GM19025 (cell line): ENCODE results near the gene APC2.

Source experiments
- ATAC-seq: cut with Tn5 transposase; IDR thresholded peaks from one replicate; pipeline ENCODE4 v1.9.1; 2021; ENCODE audit warnings: mild to moderate bottlenecking, low read depth, moderate library complexity; ENCODE audit not compliant: unreplicated experiment

Gene APC2

DNA sequence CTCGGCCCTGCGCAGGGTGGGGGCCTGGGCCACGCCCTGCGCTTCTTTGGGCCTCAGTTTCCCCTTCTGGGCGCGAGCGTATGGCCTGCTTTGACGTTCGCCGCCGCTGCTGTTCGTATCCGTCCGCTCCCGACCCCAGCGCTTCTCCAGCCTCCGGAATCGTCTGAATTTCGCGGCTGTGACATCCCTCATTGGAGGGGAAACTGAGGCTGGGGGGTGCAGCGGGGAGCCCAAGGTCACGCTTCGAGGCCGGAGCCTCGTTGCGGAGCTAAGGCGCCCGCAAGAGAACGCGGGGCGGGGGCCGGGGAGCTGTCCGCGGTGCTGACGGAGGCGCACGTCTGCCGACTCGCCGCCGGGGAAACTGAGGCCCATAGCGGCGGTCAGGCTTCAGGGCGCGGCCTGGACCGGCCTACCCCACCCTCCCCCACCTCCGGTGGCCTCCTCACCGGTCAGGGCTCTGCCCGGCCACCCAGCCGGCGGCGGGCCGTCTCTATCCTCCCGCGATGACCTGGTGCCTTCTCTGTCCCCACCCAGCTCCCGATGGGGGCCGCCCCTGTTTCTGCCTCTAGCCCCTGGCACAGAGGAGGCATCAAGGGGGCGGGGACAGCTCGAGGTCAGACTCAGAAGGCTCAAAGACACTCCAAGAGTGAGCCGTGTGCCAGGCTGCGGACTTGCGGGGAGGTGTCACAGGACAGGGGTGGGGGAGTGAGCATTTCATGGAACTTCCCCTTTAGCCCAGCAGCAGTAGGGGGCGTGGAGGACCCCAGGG is 3.0 kb upstream of the APC2 start:
- ATAC-seq, result no peak

DNA sequence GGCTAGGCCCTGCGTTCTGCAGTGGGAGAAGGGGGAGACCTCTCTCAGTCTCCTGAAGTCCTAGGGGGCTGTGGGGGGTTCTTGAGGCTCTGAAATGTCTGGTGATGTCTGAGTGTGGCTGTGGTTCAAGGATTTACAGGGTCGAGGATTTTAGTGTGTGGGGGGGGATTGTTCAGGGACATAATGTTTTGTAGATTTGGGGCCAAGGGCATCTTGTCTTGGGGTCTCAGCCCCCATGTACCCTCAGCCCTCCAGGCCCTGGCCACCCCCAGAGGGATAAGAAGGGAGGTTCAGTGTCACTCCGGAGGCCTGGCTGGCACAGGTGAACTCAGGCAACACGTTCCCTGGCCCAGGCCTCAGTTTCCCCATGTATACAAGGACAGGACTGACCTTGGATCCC is 2.4 kb upstream of the APC2 start:
- ATAC-seq, result no peak

DNA sequence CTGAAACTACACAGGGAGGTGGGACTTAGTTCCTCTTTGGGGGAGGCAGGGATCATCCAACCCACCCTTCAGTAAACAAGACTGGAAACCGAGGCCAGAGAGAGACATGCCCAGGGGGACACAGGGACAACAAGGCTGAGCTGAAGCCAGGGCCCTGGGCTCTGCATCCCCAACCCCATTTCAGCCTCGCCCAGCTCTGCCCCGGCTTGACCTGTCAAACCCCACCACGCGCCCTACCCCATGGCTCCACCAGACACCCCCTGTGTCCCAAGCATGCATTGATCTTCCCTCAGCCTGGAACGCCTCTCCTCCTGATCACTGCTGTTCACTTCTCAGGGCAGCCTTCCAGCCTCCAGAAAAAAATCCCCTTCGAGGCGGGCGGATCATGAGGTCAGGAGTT is 2.0 kb upstream of the APC2 start:
- no peak for ATAC-seq

DNA sequence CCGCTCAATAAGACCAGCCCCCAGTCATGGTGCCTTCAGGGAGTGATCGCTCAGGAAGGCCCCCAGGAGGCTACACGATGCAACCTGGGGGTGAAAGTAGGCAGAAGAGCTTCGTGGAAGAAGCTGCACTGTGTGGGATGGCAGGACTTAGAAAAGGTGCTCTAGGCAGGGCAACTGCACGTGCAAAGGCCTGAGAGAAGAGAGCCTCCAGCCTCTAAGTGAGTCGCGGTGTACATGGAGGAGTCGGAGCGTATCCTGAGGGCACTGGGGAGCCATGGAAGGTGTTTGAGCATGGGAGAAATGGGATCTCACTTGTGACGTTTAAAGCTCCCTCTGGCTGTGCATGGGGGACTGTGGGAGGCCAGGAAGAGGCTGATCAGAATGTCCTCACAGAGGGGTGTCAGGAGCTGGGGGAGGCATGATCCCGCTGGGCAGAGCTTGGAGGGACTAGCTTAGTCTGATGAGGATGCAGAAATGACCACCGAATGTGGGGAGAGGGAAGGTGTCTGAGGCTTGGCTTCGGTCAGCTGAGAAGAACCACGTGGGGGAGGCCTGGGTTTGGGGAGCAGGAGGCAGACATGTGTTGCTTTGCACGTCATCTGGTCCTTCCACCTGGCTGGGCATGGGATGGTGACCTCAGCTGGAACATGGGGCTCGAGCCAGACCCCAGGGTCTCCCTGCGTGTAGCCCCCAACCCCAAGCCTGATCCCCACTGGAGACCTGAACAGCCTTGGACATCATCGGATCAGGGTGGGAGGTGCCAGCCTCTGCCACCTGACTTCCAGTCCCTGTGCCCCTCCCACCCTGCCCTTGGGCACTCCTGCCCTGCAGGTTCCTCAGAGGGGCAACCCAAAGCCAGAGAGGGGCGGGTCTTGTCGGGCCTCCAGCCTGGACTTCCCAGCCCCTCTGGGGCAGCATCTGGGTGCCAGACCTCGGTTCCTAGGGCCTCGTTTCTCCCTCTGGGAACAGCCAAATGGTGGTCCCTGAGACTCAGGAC is 1.1 kb downstream of the APC2 start:
- ATAC-seq, result no peak

DNA sequence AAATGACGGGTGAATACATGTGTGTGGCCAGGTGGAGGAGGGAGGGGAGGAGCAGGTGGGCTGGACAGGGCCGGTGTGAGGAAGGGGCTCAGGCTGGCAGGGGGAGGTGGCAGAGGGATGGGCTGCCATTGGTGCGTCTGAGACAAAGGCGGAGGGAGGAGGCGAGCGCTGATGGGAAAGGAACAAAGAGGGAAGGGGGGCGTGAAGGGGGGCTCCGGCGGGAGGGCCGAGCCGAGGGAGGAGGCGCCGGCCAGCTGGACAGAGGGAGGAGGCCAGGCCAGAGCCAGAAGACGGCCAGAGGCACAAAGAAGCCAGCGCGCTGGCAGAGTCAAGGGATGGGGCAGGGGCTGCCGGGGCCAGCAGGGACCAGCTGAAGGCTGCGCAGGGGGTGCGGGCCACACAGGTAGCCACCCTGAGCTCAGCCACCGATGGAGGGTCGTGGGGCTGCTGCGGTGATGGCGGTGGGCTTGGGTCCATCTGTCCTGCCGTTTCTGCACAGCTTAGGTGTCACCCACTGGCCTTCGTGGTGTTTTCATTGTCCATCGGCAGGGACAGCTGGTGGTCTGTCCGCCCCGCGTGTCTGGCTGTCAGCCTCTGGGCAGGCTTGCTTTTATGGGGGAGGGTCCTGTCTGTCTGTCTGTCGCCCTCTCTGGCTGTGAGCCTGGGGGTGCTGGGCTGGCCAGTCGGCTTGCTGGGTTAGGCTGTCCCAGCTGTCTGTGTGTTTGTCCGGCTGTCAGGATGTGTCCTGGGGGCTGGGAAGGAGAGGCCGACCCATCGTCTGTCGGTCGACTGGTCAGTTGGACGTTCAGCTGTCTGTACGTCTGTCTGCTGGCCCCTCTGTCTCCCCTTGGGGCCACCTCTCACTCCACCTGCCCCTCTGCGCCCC is 2.2 kb downstream of the APC2 start:
- ATAC-seq, result no peak

DNA sequence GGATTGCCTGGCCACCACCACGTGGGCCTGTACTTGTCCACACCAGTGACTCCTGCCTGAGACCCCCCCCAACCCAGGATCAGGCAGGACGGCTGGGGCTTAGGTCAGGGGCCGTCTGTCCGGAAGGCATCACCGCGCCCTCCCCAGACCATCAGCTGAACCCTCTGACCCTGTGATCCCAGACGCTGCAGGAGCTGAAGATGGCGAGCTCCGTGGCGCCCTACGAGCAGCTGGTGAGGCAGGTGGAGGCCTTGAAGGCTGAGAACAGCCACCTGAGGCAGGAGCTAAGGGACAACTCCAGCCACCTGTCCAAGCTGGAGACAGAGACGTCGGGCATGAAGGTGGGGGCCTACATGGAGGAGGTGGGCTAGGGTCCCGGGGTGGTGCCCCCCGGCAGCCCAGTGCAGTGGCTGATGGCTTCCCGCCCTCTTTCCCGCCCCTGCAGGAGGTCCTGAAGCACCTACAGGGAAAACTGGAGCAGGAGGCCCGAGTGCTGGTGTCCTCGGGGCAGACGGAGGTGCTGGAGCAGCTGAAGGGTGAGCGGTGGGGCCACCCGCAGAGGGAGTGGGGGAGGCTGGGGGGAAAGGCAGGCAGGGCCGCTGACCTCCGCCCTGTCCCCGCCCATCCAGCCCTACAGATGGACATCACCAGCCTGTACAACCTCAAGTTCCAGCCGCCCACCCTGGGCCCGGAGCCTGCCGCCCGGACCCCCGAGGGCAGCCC is 3.0 kb downstream of the APC2 start:
- no peak for ATAC-seq

DNA sequence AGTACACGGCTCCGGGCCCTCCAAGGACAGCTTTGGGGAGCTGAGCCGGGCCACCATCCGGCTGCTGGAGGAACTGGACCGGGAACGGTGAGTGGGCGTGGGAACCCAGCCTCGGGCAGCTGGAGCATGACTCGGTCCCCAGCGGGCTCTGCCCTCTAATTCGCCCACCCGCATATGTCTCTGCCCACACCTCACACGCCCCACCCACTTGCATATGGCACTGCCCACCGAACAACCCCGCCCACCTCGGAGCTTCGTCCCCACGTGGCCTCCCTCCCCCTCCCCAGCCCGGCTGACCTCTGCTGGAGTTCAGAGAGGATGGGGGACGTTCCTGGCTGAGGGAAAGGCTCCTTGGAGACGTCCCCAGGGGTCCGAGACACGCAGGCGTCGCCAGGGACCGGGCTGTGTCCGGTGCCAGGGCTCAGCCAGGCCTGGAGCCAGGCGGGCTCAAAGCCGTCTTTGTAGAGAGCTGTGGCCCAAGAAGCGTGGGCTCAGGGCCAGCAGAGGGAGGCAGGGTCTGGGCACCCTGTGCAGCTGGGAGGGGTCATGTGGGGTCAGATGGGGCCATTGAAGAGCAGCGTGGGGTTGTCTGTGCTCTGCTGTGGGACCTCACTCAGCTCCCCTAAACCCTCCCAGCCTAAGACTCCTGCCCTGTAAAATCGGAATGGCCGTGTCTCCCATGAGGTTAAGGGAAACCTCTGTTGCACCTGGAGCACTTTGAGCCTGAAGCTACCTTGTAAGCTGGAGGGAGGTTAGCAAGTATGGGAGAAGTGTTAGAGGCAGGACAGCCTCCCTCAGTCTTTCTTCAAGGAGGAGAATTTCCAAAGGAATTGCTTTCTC is 3.8 kb downstream of the APC2 start:
- ATAC-seq, result no peak

DNA sequence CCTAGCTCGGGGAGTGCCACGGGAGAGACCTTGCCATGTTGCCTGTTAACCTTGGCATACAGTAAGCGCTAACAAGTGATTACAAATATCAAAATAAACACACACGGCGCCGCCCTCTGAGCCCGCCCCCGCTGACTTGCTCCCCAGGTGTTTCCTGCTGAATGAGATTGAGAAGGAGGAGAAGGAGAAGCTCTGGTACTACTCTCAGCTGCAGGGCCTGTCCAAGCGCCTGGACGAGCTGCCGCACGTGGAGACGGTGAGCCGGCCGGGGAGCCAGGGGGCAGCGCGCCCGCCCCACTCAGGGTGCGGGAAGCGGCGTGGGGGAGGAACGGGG is 5.0 kb downstream of the APC2 start:
- ATAC-seq, result no peak

DNA sequence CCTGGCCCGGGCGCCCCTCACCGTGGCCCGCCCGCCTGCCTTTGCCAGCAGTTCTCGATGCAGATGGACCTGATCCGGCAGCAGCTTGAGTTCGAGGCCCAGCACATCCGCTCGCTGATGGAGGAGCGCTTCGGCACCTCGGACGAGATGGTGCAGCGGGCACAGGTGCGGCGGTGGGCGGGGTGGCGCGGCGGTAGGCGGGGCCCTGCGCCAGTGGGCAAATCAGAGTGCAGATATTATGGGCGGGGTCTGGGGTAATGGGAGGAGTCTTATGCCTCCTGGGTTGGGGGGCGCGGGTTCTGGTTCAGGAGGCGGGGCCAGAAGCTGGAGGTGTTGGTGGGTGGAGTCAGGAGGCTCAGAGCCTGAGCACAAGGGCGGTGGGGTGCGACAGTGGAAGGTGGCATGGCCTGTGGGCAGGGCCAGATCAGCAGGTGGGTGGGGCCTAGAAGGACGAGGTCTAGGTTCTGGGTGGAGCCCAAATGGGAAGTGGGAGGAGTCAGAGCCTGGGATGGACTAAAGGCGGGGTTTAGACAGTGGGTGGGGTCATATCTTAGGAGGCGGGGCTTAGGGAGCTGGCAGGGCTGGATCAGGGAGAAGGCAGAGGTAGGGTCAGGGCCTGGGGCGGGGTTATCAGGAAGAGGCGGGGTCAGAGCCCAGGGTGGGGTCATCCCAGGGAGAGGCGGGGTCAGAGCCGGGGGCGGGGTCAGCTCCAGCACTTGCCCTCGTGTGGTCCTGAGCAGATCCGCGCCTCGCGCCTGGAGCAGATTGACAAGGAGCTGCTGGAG is 5.6 kb downstream of the APC2 start:
- ATAC-seq, result no peak

DNA sequence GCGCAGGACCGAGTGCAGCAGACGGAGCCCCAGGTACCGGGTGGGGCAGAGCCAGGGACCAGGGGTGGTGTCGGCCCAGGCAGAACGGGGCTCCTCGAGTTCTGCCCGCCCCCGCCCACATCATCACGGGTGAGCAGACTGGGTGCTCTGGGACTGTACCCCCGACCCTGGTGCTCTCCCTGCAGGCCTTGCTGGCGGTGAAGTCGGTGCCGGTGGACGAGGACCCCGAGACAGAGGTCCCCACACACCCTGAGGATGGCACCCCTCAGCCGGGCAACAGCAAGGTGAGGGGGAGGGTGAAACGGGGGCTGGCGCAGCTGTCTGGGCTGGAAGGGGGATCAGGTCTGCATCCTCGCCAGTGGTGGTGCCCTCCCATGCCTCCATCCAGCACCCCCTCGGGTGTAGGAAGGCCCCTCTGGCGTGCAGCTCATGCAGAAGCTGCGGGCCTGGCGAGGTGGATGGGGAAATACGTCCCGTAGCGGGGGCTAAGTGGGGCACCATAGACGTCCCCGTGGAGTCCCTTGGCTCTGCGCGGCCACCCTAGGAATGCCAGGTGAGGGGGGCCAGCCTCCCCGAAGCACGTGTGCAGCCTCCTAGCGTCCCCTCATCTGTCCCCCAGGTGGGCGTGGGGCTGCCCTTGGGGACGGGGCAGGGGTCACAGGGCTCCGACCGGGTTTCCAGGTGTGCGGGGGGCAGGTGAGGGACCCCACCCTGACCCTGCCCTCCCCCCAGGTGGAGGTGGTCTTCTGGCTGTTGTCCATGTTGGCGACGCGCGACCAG is 6.4 kb downstream of the APC2 start:
- no peak for ATAC-seq

DNA sequence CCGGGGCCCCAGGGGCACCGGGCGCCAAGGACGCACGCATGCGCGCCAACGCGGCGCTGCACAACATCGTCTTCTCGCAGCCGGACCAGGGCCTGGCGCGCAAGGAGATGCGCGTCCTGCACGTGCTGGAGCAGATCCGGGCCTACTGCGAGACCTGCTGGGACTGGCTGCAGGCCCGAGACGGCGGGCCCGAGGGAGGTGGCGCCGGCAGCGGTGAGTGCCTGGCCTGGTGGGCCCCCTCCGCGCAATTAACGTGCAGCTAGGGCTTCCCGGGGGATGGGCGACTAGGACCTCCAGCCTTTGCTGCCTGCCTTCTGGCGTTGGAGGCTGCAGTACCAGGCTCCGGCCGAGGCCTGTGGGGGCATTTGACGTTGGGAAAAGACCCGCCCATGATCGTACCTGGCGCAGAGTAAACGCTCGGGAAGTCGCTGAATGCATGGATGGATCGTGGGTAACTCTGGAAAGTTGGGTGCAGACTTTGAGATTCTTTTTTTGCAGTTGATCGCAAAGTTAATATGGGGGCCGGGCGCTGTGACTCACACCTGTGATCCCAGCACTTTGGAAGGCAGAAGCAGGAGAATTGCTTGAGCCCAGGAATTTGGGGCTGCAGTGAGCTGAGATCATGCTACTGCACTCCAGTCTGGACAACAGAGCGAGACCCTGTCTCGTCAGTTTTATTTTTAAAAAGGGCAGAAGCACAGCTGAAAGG is 7.3 kb downstream of the APC2 start:
- ATAC-seq, result no peak

DNA sequence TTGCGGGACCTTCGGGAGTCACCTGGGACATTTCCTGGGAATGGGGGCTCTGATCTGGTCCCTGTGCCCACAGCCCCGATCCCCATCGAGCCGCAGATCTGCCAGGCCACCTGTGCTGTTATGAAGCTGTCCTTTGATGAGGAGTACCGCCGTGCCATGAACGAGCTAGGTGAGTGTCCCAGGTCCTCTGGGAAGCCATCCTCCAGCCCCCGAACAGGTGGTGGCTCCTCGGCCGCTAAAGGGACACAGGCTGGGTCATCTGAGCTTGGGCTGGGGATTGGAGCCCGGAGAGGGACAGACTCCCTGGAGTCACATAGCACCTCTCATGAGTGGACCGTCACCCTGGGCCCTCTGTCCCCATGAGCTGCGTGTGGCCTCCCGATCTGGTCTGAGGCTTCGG is 8.0 kb downstream of the APC2 start:
- ATAC-seq, result no peak

DNA sequence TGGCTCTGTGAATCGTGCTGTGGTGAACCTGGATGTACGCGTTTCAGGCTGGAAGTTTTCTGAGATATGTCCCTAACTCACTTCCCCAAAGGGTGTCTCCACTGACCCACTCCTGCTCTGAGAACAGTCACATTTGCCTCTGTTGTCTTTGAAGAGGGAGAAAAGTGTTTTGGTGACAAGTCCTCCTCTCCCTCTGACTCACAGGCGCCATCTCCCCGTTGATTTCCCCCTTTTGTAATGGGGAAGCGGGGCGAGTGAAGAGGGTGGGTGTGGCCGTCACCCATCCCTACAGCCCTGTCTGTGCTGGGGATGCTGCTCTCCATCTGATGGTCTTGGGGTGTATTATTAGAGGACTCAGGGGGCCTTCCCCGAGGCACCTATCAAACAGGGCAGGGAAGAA is 9.6 kb downstream of the APC2 start:
- ATAC-seq, result no peak

DNA sequence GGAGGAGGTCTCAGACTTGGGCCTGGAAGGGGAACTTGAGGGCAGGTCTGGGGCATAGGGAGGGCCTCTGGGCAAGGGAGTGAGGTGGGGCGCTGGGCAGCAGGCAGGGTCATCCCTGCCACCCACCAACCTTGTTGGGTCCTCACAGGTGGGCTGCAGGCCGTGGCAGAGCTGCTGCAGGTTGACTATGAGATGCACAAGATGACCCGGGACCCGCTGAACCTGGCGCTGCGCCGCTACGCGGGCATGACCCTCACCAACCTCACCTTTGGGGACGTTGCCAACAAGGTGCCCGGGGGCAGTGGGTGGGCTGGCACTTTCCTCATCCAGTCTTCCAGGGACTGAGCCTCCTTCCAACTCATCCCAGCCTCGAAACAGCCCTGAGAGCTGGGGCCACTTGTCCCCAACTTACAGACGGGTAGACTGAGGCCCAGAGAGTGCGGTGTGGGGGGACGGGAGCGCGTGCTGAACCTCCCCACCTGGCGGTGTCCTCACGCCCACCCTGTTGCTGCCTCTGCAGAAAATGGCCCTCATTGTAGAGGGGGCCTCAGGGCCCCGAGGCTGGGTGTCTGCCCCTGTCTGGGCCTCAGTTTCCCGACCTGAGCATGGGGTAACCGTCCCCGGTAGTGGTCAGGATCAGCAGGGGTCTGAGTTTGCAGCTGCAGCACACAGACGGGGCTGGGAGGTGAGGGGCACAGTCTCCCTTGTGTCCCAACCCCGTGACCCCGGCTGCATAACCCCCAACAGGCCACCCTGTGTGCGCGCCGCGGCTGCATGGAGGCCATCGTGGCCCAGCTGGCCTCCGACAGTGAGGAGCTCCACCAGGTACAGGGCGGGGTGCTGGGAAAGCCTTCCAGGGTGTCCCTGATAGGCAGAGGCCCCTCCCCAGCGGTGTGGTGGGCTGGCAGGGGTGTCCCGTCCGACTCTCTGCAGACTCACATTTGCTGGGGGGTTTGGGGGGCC is 10.4 kb downstream of the APC2 start:
- no peak for ATAC-seq

DNA sequence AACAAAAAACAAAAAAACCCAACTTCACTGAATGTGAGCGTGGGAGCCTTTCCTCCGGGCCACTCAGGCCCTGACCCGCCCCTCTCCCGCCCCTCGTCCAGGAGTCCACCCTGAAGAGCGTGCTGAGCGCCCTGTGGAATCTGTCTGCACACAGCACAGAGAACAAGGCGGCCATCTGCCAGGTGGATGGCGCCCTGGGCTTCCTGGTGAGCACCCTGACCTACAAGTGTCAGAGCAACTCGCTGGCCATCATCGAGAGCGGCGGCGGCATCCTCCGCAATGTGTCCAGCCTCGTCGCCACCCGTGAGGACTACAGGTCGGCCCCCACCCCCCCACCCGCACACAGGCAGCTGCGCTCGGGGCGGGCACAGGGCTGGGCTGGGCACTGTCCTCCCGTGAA is 11.9 kb downstream of the APC2 start:
- ATAC-seq, result no peak
